ENCODE measurements around the gene AKT1S1.

AKT1S1 gene

DNA sequence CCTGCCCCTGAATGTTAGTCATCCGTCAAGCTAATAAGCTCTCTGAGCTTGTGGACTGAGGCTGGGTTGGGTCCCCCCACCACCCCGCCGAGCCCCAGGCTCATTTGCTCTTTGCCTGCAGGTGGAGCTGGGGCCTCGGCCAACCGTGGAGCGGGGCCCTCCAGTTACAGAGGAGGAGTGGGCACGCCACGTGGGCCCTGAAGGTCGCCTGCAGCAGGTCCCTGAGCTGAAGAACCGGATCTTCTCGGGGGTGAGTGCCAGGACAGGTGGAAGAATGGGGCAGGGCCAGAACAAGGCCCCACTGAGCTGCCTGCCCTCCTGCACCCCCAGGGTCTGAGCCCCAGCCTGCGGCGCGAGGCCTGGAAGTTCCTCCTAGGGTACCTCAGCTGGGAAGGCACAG is 5.5 kb upstream of the AKT1S1 start:
- no peak for DNase-seq

DNA sequence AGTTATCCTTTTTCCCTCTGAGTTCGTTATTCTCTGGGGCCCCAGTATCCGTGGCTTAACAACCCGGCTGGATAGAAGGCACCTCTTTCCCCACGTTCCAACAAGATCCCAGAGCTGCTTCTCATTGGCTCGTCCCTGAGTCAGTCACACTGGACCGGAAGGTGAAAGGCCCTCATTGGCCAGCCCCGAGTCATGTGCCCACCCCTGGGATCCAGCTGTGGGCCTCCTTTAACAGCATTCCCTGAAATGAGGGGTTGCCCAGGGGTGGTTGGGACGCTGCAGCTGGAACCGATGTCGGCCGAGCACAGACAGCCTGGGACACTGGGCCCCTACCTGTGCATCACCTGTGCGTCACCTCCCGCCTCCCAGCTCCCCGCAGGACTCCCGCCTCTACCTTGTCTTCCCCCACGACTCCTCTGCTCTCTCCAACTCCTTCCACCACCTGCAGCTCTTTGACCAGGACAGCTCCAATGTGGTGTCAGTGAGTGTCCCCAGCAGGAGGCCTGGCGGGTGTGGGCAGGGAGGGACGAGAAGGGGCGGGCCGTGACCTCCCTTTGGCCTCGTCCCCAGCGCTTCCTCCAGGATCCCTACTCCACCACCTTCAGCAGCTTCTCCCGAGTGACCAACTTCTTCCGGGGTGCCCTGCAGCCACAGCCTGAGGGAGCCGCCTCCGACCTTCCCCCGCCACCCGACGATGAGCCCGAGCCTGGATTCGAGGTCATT is 4.7 kb upstream of the AKT1S1 start:
- no peak for DNase-seq

DNA sequence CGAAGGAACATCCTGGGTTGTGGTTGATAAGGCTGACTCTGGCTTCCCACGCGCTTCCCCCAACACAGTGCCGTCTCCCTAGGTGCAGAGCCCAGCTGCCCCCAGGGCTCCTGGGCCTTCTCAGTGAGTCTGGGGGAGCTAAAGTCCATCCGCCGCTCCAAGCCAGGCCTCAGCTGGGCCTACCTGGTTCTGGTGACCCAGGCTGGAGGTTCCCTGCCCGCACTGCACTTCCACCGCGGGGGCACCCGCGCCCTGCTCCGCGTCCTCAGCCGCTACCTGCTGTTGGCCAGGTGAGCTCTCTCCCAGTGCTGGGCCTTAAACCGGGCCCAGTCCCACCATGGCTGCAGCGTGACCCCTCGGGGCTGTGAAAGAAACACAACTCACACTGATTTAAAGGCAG is 4.0 kb upstream of the AKT1S1 start:
- no peak for DNase-seq

DNA sequence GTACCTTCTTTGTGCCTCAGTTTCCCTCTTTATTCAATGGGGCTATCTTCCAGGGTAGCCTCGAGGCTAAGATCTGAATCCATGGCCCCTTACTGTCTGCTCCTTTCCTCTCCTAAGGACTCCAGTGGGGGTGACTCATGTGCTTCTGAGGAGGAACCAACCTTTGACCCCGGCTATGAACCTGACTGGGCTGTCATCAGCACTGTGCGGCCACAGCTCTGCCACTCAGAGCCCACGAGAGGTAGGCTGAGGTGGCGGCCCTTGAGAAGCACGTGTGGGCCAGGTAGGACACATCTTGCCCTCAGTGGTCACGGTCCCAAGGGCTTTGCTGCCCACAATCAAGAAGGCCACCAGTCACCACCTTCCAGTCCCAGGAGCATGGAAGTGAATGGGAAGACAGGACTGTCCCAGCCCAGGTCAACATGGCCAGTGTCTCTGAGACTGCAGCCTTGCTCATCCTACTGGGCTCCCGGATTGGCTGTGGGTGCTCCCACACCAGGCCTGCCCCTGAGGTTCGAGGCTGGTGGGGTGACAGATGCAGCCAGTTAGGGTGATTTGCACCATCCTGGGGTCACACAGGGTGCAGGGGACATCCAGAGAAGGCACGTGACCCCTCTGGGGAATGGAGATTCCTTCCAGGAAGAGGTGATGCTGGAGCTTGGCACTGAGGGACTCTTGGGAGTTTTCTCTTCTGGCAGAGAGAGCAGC is 3.2 kb upstream of the AKT1S1 start:
- DNase-seq, result no peak

DNA sequence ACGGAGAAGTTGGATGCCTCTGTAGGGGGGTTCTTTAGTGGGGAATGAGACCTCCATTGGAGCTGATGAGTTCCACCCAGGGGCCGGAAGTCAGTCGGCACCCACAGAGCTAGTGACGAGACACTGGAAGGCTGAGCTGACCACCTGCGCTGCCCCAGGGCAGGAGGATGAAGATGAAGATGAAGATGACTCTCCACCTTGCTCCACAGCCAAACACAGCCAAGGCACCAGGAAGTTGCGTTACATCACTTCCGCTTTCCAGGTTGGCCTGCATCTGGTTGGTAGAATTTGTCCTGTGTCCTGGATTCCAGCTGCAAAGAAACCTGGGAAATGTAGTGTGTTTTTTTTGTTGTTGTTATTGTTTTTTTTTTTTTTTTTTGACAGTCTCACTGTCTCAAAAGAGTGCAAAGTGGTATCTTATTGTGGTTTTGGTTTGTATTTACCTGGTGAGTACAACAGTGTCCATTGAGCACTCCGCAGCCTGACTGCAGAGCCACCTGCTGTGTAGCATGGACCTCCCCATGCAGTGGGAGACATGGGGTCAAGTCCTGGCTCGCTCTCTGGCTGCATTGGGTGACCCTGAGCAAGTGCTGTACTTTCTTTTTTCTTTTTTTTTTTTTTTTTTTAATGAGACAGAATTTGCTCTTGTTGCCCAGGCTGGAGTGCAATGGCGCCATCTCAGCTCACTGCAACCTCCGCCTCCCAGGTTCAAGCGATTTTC is 2.2 kb upstream of the AKT1S1 start:
- peak in 1 of 2 experiments; percentile 11 for DNase-seq

DNA sequence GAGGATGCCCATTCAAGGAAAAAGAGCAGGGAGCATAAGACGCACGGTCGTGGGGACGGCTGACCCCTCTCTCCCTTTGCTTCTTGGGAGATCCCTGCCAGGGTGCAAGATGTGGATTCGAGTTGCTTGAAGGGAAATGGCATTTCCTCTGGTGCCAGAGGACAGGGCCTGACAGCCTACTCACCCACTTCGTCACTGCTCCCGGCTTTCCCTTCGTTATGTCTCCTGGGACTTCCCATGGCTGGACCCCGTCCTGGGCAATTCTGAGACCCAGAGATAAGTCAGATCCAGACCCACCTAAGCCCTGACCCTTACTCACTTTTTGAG is 1.6 kb upstream of the AKT1S1 start:
- no peak for DNase-seq

DNA sequence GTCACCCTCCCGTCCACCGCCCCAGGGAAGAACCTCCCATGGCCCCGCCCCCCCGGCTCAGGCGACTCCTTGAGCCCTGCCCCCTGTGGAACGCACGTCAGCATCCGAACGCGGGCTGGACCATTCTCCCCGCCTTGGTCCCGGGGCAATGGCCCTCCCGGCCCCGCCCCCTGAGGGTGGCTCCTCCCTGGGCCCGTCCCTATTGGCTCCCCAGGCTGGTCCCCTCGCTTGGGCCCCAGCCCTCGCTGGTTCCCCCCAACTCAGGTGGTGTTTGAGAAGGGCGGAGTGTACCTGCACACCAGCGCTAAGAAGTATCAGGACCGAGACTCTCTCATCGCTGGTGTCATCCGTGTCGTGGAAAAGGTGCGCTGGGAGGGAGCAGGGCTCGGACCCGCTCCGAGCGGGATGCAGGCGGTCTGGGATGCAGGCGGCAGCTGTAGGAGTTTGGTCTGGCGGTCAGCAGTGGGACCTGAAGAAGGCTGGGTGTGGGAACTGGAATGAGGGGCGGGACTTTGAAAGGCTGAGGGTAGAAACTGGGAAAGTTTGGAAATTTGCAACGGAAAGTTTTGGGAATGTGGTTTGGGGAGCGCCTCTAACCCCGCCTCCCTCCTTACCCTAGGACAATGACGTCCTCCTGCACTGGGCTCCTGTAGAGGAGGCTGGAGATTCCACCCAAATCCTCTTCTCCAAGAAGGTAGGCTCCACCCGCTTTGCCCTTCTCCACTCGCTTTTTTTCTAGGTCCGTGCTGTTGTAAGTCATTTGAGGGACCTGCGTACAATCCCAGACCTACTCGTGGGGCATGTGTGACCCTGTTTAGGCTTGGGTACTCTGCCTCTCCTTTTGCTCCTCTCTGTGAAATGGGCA is 956 bp upstream of the AKT1S1 start:
- DNase-seq, result peak; percentile 92 to 95

DNA sequence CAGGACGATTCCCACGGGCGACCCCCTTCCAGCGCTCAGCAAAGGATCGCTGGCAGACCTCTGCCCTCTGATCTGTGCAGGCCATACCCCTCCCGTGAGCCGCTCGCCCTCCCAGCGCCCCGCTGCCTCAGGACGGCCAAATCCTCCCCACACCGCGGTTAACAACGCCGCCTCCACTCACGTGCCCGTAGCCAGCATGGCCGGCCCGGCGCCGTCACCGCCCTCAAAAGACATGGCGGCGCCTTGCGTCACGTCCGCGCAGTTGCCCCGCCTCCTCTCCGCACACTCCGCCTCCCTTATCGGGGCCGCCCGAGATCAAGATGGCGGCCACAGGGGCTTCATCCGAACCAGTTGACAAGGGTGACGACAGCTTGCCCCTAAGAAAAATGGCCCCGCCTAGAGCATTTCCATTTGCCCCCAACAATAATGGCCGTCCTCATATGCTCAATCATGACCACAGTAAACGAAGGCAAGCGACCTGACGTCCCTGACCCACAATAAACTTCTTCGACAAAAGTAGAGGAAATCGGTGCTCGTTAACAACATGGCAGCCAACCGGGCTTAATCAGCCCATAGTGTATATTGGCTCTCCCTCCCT is 634 bp downstream of the AKT1S1 start:
- DNase-seq, result peak; percentile 95 to 96

DNA sequence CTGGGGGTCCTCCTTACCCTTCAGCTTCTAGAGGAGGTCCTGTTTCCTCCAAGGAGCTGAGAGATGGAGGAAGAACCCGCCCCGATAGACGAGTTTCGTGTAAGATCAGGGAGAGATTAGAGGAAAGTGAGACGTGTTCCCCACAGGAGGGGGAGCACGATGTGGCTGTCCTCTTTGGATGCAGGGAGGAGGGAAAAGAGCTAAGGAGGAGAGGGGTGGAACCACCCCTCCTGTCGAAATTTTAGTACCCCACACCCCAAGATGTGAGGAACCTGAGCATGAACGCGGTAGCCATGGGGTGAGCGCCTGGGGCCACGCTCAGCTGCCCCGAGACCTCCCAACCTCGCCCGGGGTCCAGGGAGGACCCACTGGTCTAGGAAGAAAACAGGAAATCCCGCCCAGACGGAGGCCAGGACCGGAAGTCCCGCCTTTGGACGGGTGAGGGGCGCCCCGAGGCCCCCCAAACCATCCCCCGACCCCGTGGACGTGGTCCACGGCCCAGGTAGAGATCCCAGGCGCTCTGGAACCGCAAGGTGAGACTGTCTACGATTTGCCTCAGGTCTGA is 1.2 kb downstream of the AKT1S1 start:
- peak; percentile 18 to 26 for DNase-seq

DNA sequence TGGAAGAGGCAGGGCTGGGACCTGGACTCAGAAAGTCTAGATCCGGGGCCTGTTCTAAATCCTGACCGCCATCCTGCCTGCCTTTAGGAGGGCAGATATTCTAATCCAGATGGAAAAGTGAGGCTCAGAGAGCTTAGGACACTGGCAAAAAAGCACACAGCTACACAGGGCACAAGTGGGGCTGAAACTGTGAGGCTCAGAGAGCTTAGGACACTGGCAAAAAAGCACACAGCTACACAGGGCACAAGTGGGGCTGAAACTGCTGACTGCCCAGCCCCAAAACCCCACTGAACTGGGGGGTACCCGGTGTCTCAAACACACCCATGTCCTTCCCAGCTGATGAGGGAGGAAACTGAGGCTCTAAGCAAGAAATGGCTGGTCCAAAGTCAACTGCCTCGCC is 2.0 kb downstream of the AKT1S1 start:
- DNase-seq, result no peak

DNA sequence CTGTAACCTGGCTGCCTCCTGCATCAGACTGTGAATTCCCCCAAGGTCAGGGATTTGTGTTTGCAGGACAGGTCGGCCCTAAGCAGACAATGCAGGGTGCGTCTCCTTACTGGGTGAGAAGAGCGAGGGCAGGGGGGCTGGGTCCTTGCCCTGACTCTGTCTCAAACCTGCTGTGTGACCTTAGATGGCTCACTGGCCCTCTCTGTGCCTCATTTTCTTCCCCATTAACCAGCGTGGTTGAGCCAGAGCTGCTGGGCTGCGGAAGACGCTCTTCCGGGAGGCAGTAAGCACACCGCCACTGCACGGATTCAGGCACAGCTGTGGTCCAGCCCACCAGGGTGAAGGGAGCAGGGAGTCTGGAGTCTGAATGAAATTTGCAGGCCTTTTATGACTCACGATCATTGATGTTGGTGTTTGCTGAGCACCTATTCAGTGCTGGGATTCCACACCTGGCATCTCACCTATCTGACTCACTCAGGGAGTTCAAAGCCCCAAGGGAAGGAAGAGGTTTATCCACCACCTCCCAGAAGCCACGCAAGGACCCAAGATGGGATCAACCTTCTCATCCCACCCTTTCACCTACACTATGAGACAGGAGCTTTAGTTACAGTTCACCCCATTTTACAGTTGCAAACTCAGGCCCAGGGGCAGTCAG is 2.5 kb downstream of the AKT1S1 start:
- no peak for DNase-seq

DNA sequence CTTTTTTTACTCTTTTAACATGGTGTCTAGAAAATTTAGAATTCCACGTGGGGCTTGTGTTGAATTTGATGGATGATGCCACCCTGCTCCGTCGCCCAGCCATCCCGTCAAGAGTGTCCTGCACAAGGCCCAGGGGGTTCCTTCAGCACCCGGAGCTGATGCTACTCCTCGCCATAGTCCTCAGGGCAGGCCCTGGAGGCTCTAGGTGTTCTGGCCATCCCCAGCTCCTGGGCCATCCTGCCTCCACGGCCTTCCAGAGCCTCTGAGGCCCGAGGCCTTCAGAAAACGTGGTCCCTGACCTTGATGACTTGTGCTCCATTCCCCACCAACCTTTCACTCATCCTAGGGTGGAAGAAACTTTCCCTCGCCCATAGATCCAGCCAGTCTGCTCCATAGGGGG is 3.3 kb downstream of the AKT1S1 start:
- no peak for DNase-seq

DNA sequence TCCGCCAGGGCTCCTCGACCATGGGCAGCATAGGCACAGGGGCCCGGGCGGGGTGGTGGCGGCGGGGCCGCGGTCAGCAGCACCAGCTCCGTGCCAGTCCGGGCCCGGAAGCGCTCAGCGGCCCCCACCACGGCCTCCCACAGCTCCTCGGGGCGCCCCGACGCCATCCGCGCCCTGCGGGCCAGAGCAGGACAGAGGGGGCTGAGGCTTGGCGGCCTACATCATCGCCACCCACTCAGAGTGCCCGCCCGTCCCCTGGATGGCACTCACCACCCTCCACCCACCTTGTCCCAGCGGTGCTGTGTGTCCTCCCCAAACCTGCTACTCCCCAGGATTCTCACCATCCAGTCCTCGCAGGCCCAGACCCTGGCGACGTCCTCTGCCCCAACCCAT is 4.0 kb downstream of the AKT1S1 start:
- DNase-seq, result no peak

DNA sequence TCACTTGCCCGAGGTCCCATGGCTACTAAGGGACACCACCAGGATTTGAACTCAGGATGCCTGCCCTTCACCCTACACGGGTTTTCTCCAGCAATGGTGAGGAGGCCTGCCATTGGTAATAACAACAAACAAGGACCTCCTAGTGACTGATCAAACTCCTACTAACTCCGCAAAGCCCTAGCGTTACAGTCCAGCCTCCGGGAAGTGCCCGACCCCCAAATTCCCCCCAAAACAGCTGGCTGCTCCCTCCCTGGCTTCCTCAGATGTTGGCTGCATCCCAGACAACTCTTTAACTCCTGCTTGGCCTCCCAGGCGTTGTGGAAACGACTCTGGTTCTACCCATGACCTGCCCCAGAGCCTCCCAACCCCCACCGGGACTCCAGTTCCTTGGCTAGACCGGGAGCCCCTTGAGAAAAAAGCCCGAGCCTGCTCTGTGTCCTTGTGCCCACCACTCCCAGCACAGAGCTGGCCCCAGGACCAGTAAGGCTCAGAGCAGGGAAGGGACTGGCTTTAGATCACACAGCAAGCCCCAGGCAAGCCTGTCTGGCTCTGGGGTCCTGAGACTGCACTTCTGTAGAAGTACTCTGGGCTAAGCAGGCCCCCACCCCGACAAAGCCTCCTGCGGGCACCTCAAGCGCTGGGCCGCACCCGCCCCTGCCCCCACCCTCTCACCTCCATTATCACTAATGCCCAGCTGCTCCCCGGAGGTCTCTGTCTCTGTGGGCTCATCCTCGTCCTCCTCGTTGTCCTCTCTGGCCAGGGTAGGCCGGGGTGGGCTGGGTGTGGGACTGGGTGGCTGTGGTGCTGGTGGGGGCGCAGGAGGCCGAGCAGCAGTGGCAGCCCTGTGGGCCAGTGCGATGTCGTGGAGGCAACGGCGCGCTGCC is 4.7 kb downstream of the AKT1S1 start:
- no peak for DNase-seq

DNA sequence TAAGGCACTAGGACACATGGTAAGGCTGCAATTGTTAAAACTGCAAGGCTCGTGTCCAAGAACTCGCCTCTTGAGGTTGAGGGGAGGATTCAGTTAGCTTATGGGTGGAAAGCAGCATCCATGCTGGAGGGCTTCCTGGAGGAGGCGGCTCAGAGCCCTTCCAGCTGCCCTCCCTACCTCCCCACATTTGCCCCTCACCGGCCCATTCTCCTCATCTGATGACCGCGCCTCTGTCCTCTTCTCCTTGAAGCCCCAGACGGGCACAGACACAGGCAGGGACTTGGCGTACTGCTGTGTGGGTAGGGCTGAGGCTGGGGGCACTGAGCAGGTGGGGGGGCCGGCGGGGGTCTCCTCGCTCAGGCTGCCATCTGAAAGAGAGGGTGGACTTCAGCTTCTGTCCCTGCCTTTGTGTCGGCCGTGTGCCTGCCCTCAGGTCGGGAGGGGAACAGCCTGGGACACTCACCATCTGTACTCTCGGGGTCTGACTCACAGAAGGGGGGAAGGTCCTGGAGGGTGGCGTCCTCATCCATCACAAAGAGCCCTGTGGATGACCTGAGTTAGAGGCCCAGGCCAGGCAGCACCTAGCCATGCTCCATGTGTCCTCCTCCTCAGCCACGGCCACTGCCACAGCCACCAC is 5.7 kb downstream of the AKT1S1 start:
- DNase-seq, result no peak

DNA sequence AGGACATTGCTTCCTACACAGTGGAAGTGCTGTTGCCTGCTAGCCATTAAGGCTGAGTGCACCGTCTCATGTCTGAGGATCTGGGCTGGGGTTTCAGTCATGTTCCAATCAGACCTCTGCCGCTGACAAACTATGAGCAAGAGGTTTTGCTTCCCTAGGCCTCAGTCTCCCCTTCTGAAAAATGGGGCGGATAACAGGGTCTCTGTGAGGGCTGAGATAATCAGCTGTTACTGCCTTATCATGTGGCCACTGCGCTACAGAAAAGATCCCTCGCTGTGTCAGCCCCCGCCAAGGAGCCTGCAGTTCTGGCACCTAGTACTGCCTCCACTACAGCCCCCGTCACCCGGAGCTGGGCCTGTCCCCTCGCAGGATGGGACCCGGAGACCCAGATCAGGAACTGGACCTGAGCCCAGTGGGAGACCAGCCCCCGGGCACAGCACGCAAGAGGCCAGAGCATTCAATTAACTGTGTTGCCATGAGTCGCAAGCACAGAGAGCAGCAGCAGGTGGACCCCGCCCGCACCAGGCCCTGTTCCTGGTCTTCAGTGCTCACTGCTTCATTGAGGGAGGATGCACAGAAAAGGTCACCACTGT is 6.8 kb downstream of the AKT1S1 start:
- no peak for DNase-seq

DNA sequence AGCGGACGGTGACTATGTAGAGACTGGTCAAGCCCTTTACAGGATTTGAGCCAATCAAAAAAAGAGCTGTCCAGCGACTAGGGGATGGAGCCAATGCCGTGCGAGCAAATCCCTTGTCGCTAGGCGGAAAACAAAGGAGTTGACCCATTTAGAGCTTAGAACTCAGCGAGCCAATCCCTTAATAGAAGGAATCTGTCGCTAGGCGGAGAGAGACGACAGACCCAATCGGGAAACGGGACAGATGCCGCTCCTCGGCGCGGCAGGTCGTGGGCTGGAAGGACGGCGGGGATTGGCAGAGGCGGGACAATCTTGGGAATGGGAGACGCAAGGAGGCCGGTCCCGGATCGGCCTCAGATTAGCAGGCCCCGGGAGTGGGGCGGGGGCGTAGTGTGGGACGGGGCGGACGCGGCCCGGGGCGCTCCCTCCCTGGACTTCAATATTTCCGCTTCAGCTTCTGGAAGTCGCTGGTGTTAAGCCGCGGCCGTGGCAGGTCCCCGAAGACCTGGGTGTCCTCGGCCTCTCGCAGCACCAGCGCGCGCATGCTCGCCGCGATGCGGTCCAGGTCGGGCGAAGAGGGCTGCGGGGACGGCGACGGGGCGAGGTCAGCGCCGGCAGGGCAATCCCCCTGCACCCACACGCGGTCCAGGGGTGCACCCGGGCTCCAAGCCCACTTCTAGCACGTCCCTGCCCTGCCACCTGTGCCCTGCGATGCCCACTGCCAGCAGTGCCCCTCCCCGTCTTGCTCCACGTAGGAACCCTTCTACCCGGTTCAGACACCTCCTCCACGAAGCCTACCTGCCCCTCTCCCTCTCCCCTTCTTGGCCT is 7.5 kb downstream of the AKT1S1 start:
- DNase-seq, result peak; percentile 100

DNA sequence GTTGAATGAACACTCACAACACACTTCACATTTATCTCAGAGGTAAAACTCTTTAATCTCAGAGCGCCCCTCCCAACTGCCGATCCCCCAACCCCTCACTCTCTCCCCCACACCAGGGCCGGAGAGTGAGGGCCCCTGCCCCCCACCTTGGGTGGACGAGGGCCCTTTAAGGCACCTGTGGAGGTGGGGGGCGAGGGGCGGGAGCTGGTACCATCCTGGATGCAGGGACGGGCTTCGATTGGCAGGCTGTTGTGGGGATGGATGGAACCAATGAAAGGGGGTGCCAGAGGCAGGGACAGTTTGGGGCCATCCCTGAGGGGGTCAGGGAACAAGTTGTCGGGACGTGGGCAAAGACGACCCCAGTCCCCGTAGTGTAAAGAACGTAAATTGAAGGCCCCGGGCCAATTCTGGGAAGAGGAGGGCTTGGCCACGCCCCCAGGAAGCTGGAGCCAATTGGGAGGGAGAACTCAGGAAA is 8.1 kb downstream of the AKT1S1 start:
- no peak for DNase-seq
